ENCODE measurements around the gene ENHO.

The ENHO gene

DNA sequence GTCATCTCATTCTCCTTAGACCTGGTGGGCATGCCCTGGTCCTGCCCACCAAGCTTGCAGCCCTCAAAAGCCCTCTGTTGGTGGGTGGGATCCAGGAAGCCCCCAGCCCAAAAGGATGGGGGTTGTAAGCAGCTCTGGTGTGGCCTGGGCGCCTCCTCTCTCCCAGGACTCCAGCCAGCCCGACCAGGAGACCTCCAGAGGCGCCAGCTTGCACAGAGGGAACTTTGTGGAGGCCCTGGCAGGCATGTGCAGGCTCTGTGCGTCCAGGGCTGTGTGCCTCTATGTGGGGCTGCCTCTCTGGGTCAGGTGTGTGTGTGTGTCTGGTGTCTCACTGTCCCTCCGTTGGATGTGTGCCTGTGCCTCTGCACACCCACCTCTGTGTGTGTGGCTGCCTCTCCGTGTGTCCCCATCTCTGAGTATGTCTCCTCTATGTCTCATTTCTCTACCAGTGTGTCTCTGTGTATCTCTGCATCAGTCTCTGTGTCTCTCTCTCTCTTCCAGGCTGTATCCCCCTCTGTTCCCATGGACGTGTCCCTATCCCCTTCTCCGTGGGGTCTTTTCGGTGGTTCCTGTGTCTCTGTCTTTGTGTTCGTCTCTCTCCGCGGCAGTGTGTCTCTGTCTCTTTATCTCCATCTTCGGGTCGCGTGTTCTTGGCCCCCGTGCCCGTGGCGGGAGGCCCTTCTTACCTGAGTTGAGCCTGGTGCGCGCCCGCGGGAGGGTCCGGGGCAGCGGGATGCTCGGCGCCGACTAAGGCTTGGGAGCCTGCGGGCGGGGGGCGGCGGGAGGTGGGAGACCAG lies 501 bp downstream of the ENHO start:
- no peak for DNase-seq

DNA sequence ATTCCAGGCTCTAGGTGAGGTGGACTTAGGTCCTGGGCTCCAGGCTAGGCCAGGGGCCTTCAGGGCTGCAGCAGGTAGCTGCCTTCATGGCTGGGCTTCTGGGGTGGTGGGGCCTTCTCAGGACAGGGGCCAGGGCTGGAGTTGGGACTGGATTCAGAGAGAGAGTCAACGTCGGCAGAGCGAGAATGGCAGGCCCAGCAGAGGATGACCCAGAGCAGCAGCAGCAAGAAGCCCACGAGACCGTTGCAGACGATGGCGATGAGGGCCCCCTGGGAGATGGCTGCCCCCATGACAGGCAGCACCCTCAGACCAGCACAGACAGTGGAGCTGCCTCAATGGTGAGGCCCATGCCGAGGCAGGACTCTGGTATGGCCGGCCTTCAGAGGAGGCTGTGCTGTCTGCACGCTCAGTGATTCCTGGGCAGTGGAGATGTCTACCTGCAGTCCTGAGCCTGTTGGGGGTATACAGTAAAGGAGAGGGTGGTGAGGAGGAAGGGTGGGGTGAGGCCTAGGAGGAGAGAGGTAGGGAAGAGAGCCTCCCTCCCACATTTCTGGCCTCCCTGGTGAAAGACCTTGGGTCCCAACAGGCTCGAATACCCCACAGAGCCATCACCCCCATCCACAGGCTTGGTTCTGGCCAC lies 1.3 kb downstream of the ENHO start:
- DNase-seq = no peak

DNA sequence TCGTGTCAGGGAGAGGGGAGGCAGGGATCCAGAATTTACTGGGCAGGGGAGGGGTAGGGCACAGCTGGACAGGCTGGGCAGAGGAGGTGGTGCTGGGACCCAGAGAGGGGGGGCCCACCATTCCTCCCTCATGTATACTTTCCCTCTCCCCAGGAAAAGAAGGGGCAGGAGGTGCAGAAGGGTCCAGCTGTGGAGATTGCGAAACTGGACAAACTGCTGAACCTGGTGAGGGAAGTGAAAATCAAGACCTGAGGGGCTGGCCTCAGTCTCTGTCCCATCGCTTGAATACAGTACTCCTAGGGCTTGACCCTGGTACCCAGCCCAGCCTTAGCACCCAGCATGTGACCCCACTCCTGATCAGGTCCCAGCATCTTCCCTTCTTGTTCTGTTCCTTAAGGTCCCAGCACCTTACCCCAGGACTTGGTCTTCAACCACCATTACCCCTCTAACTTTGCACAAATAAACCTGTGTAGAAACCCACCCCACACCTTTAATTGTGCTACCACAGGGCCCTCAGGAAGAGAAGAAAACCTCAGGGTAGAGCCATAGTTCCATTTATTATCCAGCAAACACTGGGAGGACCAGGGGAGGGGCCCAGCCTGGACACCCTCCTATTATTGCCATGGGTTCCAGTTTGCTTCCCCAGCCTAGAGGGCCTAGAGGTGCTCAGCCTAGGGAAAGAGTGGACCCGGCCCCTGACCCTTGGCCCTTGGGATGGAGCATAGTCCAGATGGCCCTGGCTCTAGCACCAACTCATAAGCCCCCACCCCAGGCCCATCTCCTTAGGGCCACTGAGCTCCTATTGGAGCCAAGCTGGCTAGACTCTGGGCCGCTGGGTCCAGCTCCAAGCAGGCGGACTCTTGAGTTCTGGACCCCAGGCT lies 2.0 kb downstream of the ENHO start:
- no peak for DNase-seq

DNA sequence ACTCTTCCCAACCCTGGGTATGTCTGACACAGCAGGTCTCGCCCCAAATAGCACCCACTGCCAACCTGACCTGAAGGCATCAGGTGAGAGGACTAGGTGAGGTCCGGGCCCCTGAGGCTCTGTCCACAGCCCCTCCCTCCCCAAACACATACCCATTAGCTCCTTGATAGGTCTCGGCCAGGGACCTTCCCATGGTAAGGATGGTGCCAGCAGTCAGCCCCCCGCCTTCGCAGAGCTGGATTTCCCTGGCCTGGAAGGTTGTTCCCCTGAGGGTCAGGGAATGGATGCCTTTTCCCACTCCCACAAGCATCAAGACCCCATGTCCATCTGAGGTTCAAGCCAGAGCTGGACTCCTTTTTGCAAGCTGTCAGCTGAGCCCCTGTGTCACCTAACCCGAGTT lies 2.7 kb downstream of the ENHO start:
- no peak for DNase-seq

DNA sequence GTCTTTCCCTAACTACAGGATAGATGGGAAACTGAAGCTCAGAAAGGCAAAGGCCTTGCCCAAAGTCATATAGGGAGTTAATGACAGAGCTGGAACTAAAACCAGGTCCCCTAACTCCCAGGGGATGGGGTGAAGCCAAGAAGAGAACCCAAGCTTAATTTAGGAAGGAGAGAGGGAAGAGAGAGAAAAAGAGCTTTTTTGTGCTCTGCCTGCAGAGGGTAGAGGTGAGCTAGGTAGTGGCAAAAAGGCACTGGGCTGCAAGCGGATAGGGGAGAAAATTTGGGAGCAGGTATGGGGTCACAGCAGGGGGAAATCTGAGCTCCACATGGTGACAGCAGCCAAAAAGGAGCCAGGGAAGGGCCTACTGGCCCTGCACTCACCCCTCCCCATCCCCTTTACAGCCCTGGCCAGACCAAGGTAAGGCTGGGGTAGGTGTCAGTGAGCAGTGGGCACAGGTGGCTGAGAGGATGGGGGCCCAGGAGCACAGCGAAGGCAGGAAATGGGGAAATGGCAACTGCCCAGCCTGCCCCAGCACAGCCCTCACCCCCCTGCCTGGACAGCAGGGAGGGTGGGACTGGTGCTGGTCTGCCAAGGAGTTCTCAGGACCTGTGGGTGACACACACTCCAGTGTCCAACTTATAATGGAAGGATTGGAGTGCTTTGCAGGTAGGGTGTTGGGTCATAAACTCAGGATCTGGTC lies 3.3 kb downstream of the ENHO start:
- DNase-seq = no peak

DNA sequence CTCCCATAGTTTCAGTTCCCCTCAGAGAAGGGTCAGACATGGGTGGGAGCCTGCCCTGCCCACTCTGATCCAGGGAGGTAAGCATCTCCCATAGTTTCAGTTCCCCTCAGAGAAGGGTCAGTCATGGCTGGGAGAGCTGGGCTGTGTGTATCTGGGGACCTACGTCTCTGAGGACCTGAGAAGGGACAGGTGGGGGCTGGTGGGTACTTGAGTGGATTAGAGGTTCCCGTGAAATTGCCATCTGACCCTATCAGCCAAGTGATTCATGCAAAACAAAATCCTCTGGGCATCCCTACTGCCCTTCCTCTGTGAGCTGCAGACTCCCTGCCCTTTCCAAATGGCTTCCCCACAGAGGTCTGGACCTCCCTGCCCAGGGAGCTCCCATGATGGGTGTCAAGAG lies 3.9 kb downstream of the ENHO start:
- no peak for DNase-seq

DNA sequence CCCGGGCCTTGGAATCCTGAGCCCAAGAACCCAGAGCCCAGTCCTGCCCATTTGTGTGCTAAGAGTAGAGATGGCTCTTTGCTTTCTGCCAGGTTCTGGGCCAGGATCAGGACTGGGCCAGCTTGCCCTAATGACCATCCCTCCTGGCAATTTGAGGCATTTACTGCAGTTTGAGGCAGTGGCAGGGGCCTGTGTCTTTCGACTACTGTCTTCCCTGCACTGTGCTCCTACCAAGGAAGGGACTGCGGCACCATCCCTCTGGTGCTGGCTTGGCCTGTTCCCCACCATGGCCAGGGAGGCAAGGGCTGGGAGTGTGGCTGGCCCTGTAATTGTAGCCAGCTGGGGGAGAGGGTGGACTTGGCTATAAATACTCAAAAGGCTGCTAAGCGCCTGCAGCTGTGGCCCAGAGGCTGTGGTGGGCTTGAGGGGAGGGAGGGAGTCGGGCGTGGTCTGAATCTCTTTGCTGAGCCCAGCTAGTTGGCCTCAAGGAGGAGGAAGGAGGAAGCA lies 4.6 kb downstream of the ENHO start:
- DNase-seq = no peak

DNA sequence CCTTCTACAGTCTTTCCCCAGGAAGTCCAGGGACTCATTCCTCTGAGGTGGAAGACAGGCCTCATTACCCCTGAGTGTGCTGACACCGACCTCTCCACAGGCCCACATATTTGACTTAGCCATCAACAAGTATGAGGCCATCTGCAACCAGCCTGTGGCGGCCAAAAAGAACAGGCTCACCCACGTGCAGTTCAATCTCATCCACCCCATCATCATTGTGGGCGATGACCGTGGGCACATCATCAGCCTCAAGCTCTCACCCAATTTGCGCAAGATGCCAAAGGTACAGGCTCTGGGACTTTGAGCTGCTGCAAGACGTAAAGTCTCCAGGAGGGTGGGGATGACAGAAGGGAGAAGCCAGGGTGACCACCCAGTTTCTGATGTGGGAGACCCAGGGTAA lies 5.6 kb downstream of the ENHO start:
- DNase-seq = no peak

DNA sequence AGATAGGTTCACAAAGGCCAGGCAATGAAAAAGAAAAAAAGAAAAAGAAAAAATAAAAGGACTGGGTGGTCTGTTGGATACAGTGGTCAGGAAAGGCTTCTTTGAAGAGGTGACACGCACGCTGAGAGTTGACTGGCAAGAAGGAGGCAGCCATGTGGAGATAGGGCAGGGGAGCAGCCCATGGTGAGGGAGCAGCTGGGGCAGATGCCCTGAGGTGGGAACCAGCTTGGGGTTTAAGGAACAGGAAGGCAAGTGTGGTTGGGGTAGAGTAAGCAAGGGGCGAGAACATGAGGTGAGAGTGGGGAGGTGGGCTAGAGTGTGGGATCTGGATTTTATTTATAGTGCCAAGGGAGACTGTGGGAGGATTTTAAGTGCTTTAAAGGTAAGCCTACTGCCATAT lies 6.8 kb downstream of the ENHO start:
- DNase-seq = no peak

DNA sequence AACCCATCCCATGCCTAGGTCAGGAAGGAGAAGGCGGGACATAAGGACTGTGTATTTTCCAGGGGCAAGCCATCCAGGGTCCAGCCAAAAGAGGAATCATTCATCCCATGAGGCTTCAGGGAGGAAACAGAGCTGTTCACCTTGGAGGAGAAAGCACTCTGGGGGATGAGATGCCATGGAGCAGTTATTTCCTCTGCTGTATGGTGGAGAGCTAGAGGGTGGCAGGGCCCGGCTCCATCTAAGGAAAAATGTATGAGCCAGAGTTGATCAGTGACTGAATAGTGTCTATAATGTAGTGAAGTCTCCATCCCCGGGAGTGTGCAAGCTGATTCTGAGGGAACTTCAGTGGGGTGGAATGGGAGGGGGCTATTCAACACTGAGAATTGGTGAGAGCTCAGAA lies 8.0 kb downstream of the ENHO start:
- DNase-seq = no peak

DNA sequence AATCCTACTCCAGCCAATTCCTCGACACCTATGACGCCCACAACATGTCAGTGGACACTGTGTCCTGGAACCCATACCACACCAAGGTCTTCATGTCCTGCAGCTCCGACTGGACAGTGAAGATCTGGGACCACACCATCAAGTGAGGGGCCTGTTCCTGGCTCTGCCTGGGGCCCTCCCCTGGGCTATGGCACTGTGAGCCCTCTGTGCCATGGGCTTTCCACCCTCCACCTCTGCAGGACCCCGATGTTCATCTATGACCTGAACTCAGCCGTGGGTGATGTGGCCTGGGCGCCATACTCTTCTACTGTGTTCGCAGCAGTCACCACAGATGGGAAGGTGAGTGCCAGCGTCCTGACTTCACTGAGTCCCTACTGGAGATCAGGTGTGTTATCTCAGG lies 8.4 kb downstream of the ENHO start:
- no peak for DNase-seq

DNA sequence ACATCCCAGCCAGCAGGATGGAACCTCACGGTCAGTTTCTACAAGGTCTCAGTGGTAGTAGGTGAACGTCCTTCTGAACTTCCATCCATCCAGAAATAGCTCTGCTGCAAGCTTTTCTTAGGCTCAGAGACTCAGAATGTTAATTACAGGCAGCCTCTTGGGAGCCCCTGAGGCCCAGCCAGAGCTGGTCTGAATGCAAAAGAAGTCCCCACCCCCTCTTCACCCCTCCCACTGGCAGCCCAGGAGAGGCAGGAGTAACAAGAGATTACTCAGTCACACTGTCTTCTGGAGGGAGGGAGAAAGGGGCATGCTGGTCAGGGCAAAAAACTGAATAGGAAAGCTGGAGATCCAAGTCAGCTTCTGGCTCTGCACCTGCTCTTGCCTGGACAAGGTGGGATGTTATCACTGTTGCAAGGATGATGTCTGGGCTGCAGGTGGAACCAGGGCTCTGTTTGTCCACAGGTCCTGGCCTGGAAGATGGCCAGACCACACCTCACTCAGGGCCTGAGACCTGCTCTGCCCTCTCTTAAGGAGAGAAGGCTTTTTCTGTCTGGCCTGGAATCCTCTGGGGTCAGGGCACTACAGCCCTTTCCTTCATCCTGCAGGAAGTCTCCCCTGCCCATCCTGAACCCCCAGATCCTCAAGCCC lies 9.1 kb downstream of the ENHO start:
- no peak for DNase-seq

DNA sequence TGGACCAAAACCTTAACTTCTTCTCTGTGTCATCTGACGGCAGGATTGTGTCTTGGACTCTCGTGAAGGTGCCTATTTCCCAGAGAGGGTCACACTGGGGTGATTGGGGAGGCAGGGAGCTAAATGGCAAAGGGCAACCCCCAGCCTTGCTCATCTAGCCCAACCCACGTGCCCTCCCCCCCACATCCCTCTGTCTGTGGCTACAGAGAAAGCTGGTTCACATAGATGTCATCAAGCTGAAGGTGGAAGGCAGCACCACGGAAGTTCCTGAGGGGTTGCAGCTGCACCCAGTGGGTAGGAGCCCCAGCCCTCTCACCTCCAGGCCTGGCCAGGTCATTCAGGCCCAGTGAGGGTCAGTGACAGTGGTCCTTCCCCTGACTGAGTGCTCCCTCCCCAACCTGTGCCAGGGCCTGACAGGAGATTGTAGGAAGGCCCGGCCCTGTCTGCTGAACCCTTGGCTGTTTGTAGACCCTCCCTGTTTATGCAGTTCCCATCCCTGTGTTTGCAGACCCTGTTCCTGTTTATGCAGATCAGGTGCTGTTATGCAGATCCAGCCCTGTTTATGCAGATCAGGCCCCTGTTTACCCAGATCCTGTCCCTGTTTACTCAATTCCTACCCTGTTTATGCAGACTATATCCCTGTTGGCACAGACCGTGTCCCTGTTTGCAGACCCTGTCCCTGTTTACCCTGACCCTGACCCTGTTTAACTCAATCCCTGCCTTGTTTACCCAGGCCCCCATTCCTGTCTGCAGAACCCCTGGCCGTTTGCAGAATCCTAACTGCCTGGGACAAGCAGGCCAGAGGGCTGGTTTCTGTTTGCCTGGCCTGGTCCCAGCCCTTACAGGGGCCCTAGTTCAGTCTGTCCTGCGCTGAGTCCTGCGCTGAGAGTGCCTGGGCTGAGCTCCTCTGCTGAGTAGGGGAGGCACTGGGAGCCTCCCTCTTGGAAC lies 10.4 kb downstream of the ENHO start:
- DNase-seq = no peak

DNA sequence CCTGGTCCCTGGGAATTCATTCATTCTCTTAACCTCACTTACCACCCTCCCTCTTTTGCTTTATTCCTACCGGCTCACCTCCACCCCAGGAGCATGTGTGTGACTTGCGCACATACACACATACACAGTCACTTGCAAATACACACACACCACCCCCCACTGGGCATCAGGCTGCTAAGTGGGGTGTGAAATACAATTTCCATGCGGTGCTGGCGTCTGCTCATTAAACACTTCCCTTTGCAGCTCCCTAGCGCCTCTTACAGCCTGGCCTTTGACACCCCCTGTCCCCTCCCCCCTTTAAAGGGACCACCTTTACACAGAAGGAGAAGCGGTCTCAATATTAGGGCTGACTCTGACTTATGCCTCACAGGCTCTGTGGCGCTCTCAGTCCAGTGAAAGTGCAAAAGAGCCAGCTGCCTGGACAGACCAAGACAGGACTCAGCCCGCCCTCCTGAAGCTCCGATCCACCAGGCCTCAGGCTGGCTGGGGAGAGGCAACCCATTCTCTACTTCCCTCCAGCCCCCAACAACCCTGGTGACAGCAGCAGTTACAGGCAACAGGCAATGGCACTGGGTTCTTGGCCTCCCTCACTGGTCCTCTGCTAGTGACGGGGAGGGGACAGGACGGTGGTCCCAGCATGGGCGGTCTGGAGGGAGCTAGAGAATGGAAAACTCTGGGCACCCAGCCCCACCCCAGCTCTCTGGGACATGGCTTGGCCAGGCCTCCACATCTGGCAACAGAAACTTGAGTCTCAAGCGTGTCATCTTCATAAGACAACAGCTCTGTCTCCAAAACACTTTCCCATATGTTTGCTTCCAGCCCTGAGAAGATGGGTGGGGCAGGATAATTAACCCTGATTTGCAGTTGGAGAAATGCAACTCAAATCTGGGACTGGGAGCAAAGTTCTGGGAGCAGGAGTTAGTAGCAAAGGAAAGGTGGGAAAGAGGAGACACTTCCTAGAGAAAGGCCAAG lies 12.0 kb downstream of the ENHO start:
- no peak for DNase-seq

DNA sequence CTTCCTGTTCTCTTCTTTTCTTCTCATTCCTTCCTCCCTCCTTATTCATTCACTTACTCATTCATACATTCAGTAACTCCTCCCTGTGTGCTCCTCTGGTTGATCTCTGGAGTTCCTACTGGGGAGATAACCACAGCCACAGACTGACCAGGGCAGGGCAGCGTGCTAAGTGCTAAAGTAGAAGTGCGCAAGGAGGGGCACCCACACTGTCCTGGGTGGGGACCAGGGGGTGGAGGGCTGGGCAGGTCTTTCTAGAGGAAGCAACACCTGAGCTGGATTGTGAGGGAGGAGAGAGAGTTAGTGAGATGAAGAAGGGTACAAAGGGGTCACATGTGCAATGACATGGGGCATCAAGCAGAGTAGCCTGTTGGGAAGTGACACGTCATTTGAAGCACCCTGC lies 13.8 kb downstream of the ENHO start:
- DNase-seq = no peak

DNA sequence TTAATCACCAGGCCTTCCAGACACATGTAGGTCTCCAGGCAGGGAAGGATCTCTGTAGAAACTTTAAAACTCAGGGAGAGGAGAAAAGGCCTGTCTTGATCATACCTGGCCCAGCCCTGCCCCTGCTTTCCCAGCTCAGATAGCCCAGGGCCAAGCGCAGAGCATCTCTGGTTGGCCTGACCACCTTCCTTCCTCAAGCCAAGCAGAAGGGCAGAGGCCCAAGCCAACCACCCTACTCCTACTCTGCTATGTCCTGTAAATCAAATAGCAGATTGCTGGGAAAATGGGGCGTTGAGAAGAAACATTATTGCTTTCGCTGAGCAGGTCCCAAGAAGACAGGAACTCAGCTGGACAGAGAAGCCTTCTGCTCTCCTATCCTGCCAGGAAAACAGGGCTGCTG lies 14.3 kb downstream of the ENHO start:
- no peak for DNase-seq

DNA sequence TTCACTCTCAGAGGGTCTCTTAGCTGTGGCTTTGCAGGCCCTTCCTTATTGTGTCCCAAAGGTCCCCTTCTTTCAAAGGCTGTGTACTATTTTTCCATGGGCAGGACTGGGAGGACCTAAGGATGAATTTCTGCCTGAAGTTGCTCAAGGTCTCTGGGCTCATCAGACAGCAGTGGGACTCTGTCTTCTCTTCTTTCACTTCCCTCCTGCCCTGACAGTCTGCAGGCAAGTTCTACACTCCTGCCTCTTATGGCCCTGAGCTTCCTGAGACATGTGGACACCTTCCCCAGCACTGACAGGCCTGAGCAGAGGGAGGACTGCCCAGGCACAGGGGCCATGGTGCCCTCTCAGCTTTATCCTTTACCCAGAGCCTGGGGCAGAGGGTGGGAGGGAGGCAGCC lies 14.8 kb downstream of the ENHO start:
- no peak for DNase-seq

DNA sequence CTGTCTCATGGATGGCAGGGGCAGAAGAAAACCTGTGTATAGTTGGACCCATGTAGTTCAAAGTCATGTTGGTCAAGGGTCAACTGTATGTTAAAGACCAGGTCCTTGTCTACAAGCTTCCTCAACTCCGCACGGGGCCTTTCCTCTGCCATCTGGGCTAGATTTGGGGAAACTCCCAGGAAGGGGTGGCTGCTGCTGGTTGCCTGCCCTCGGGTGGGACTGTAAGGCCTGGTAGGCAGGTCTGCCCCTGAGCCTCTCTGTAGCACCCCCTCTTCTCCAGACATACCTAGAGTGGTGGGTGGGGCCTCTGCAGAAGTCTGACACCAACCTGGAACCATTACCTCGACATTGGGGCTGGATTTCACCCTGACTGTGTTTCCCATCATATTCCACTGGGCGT lies 15.2 kb downstream of the ENHO start:
- DNase-seq = no peak

DNA sequence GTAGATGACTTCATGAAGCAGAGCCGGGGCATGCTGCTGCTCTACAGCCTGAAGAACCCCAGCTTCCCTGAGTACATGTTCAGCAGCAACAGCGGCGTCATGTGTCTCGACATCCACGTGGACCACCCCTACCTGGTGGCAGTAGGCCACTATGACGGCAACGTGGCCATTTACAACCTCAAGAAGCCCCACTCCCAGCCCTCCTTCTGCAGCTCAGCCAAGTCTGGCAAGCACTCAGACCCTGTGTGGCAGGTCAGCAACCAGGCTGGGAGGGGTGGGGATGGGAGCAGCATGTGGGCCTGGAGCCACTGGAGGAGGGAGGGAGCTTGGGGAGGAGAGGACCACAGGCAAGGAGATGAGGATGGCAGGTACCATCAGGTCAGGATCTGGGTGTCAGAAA lies 16.2 kb downstream of the ENHO start:
- no peak for DNase-seq
